Liver (tissue), 9 donors: Measurements from ENCODE around the gene EFS. TPM values are rescaled to one million over a fixed set of nuclear protein-coding genes. Genes with fewer than 3 reads are reported as not detected.
A peak's percentile ranks its signal among the peaks of the same experiment; 100 is the strongest.

Experiments used
- DNase-seq: peaks from one replicate; pipeline ENCODE4 v3.0.0-alpha.2; 2017; ENCODE audit warnings: low spot score
- H3K27ac ChIP-seq, 2 donors: one replicate each; pipeline ENCODE4 v1.7.0; 2013; ENCODE audit warnings: inconsistent platforms in 2 of 2, low read length in 2 of 2, control low read depth in 1 of 2, low read depth in 1 of 2, mild to moderate bottlenecking in 1 of 2
- H3K27me3 ChIP-seq, 4 donors: one replicate each; pipeline versions ENCODE4 v1.6.1 to v1.7.0; 2013; ENCODE audit warnings: low read length in 3 of 4, inconsistent platforms in 1 of 4, mild to moderate bottlenecking in 1 of 4, moderate library complexity in 1 of 4; ENCODE audit not compliant: control insufficient read depth in 4 of 4, insufficient read depth in 4 of 4
- H3K36me3 ChIP-seq, 4 donors: one replicate each; pipeline versions ENCODE4 v1.6.1 to v1.7.0; 2013; ENCODE audit warnings: low read length in 3 of 4, mild to moderate bottlenecking in 3 of 4, low read depth in 1 of 4, moderate library complexity in 1 of 4; ENCODE audit not compliant: control insufficient read depth in 4 of 4, insufficient read depth in 3 of 4
- H3K4me1 ChIP-seq, 4 donors: one replicate each; pipeline versions ENCODE4 v1.6.1 to v1.7.0; 2013; ENCODE audit warnings: low read length in 3 of 4, mild to moderate bottlenecking in 3 of 4, moderate library complexity in 1 of 4; ENCODE audit not compliant: control insufficient read depth in 4 of 4, insufficient read depth in 4 of 4
- H3K4me3 ChIP-seq, 3 donors: one replicate each; pipeline versions ENCODE4 v1.6.1 to v1.7.0; 2013; ENCODE audit warnings: low read length in 3 of 3, control low read depth in 1 of 3, low read depth in 1 of 3, mild to moderate bottlenecking in 1 of 3
- H3K9ac ChIP-seq, 2 donors: one replicate each; pipeline ENCODE4 v1.7.0; 2013; ENCODE audit warnings: low read length in 2 of 2, mild to moderate bottlenecking in 2 of 2, moderate library complexity in 2 of 2, control low read depth in 1 of 2, low read depth in 1 of 2
- H3K9me3 ChIP-seq, 4 donors: one replicate each; pipeline versions ENCODE4 v1.6.1 to v1.7.0; 2013; ENCODE audit warnings: low read length in 3 of 4; ENCODE audit not compliant: control insufficient read depth in 4 of 4
- EGR1 ChIP-seq, 2 donors: IDR thresholded peaks; 2 replicates each; pipeline ENCODE4 v1.6.1; 2016 to 2018; ENCODE audit warnings: antibody characterized with exemption in 2 of 2, low read depth in 2 of 2
- FOXA1 ChIP-seq: IDR thresholded peaks from 2 replicates; pipeline ENCODE4 v1.6.1; 2016; ENCODE audit warnings: antibody characterized with exemption
- GABPA ChIP-seq, 2 donors: IDR thresholded peaks in 1 of 2; conservative IDR thresholded peaks in 1 of 2; 2 replicates each; pipeline ENCODE4 v1.6.1; 2016; ENCODE audit warnings: antibody characterized with exemption in 2 of 2, mild to moderate bottlenecking in 1 of 2, moderate library complexity in 1 of 2
- HNF4A ChIP-seq, 2 donors: conservative IDR thresholded peaks; 2 replicates each; pipeline ENCODE4 v1.6.1; 2016; ENCODE audit warnings: antibody characterized with exemption in 2 of 2, mild to moderate bottlenecking in 2 of 2
- HNF4G ChIP-seq: IDR thresholded peaks from 2 replicates; pipeline ENCODE4 v1.6.1; 2016; ENCODE audit warnings: antibody characterized with exemption
- NR2F2 ChIP-seq: IDR thresholded peaks from 2 replicates; pipeline ENCODE4 v1.6.1; 2016; ENCODE audit warnings: antibody characterized with exemption
- RAD21 ChIP-seq, 2 donors: IDR thresholded peaks; 2 replicates each; pipeline ENCODE4 v1.6.1; 2016; ENCODE audit warnings: antibody characterized with exemption in 2 of 2, mild to moderate bottlenecking in 2 of 2
- RXRA ChIP-seq, 2 donors: IDR thresholded peaks; 2 replicates each; pipeline ENCODE4 v1.6.1; 2017 to 2018; ENCODE audit warnings: antibody characterized with exemption in 2 of 2, mild to moderate bottlenecking in 1 of 2
- SP1 ChIP-seq: IDR thresholded peaks from 2 replicates; pipeline ENCODE4 v1.6.1; 2018; ENCODE audit warnings: antibody characterized with exemption, mild to moderate bottlenecking
- TAF1 ChIP-seq: conservative IDR thresholded peaks from 2 replicates; pipeline ENCODE4 v1.6.1; 2016; ENCODE audit warnings: antibody characterized with exemption, mild to moderate bottlenecking
- WGBS: extraction: QIAGEN DNeasy Blood & Tissue Kit; methylation state at CpG from one replicate; pipeline ENCODE4 v1.1.7; 2013; 5-methylcytosine and 5-hydroxymethylcytosine counted together
- polyA plus RNA-seq, 2 donors: library from polyadenylated mRNA; stranded (reverse) in 1 of 2; unstranded in 1 of 2; fragments of 200-250 nt in 1 of 2; fragments of >200 nt in 1 of 2; fragmentation: Nextera tagmentation in 1 of 2; extraction: Ambion mirVana in 1 of 2; gene quantifications; one replicate each; pipeline versions ENCODE4 v1.2.1 to v1.2.3, GENCODE V29; 2013 to 2015
- total RNA-seq, 2 donors: library from RNA; depleted of rRNA; stranded (reverse); fragments of >200 nt; gene quantifications; one replicate each; pipeline ENCODE4 v1.2.3, GENCODE V29; 2014
- TF ChIP-seq, protein P1 (sequence below): fragments of 150-350 bp; IDR thresholded peaks from 2 replicates; pipeline ENCODE4 v1.5.1; 2017; ENCODE audit warnings: improper control_type of control experiment, low read depth, low read length; ENCODE audit not compliant: missing input control
- TF ChIP-seq, protein P2 (sequence below): IDR thresholded peaks from 2 replicates; pipeline ENCODE4 v1.6.1; 2016; ENCODE audit warnings: antibody characterized with exemption
- TF ChIP-seq, protein P3 (sequence below): IDR thresholded peaks from 2 replicates; pipeline ENCODE4 v1.6.1; 2016; ENCODE audit warnings: antibody characterized with exemption, mild to moderate bottlenecking
- TF ChIP-seq, protein P4 (sequence below): IDR thresholded peaks from 2 replicates; pipeline ENCODE4 v1.6.1; 2016; ENCODE audit warnings: antibody characterized with exemption
- donor health status: healthy.
- donor health status: healthy.
- donor health status: healthy.
- donor health status: healthy.
- donor health status: healthy.

Gene EFS, protein sequence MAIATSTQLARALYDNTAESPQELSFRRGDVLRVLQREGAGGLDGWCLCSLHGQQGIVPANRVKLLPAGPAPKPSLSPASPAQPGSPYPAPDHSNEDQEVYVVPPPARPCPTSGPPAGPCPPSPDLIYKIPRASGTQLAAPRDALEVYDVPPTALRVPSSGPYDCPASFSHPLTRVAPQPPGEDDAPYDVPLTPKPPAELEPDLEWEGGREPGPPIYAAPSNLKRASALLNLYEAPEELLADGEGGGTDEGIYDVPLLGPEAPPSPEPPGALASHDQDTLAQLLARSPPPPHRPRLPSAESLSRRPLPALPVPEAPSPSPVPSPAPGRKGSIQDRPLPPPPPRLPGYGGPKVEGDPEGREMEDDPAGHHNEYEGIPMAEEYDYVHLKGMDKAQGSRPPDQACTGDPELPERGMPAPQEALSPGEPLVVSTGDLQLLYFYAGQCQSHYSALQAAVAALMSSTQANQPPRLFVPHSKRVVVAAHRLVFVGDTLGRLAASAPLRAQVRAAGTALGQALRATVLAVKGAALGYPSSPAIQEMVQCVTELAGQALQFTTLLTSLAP
- total RNA-seq = under 1 TPM; 0.42 to 0.67 TPM
- under 1 TPM; 0.10 to 0.69 TPM for polyA plus RNA-seq

DNA sequence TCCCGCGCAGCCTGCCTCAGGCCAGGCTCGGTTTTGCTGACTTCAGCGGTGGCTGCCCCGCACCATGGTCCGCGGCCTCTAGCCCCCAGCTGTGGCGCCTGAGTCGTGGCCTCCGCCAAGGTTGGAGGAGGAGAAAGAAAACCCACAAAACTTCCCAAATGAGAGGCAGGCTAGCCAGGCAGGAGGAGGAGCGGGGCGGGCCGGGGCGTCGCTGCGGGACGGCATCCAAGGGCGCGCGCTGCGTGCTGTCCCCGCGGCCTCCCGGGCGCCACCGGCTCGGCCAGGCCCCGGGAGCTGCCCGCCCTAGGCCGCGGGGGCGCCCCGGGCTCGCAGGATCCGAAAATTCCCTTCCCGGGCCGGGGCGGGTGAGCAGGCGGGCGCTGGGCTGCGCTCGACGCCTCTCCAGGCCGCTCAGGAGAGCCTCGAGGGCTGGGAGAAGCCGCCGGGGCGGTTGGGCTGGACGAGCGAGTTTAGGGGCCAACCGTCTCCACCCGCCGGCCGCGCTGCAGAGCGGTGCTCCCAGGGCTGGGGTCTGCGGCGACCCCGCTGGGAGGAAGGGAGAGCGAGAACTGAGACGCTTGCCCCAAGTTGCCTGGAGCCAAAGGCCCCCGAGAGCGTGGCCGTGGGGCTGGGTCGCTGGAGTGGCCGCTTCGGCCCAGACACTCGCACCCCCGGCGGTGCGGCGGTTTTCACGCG lies at the start of gene EFS:
Gene EFS (minus strand): TSS at position 137 of the 696 bp plus-strand sequence. CDS start 147 bp downstream, outside the sequence.
- peaks cover 2 to 12% (median 9%) of the 10 kb centered on the region in 4 donors for H3K4me1 ChIP-seq
- H3K9ac ChIP-seq = no peak within 1 kb of the TSS
- TF ChIP-seq EGR1 (IDR thresholded peaks at IDR 0.05; ENCODE audit: low read depth in 2 of 2) (no peak), HNF4A (conservative IDR thresholded peaks at IDR 0.05) (no peak), TAF1 (no peak), FOXA1 (no peak), GABPA (IDR thresholded peaks at IDR 0.05 in 1 of 2, conservative IDR thresholded peaks at IDR 0.05 in 1 of 2) (no peak), RAD21 (IDR thresholded peaks at IDR 0.05) (no peak), HNF4G (no peak), RXRA (IDR thresholded peaks at IDR 0.05) (no peak), NR2F2 (no peak), SP1 (no peak)
- TF ChIP-seq, protein P1, sequence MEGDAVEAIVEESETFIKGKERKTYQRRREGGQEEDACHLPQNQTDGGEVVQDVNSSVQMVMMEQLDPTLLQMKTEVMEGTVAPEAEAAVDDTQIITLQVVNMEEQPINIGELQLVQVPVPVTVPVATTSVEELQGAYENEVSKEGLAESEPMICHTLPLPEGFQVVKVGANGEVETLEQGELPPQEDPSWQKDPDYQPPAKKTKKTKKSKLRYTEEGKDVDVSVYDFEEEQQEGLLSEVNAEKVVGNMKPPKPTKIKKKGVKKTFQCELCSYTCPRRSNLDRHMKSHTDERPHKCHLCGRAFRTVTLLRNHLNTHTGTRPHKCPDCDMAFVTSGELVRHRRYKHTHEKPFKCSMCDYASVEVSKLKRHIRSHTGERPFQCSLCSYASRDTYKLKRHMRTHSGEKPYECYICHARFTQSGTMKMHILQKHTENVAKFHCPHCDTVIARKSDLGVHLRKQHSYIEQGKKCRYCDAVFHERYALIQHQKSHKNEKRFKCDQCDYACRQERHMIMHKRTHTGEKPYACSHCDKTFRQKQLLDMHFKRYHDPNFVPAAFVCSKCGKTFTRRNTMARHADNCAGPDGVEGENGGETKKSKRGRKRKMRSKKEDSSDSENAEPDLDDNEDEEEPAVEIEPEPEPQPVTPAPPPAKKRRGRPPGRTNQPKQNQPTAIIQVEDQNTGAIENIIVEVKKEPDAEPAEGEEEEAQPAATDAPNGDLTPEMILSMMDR = no peak
- TF ChIP-seq, protein P2, sequence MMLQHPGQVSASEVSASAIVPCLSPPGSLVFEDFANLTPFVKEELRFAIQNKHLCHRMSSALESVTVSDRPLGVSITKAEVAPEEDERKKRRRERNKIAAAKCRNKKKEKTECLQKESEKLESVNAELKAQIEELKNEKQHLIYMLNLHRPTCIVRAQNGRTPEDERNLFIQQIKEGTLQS = no peak
- TF ChIP-seq, protein P3, sequence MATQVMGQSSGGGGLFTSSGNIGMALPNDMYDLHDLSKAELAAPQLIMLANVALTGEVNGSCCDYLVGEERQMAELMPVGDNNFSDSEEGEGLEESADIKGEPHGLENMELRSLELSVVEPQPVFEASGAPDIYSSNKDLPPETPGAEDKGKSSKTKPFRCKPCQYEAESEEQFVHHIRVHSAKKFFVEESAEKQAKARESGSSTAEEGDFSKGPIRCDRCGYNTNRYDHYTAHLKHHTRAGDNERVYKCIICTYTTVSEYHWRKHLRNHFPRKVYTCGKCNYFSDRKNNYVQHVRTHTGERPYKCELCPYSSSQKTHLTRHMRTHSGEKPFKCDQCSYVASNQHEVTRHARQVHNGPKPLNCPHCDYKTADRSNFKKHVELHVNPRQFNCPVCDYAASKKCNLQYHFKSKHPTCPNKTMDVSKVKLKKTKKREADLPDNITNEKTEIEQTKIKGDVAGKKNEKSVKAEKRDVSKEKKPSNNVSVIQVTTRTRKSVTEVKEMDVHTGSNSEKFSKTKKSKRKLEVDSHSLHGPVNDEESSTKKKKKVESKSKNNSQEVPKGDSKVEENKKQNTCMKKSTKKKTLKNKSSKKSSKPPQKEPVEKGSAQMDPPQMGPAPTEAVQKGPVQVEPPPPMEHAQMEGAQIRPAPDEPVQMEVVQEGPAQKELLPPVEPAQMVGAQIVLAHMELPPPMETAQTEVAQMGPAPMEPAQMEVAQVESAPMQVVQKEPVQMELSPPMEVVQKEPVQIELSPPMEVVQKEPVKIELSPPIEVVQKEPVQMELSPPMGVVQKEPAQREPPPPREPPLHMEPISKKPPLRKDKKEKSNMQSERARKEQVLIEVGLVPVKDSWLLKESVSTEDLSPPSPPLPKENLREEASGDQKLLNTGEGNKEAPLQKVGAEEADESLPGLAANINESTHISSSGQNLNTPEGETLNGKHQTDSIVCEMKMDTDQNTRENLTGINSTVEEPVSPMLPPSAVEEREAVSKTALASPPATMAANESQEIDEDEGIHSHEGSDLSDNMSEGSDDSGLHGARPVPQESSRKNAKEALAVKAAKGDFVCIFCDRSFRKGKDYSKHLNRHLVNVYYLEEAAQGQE = no peak
- TF ChIP-seq, protein P4, sequence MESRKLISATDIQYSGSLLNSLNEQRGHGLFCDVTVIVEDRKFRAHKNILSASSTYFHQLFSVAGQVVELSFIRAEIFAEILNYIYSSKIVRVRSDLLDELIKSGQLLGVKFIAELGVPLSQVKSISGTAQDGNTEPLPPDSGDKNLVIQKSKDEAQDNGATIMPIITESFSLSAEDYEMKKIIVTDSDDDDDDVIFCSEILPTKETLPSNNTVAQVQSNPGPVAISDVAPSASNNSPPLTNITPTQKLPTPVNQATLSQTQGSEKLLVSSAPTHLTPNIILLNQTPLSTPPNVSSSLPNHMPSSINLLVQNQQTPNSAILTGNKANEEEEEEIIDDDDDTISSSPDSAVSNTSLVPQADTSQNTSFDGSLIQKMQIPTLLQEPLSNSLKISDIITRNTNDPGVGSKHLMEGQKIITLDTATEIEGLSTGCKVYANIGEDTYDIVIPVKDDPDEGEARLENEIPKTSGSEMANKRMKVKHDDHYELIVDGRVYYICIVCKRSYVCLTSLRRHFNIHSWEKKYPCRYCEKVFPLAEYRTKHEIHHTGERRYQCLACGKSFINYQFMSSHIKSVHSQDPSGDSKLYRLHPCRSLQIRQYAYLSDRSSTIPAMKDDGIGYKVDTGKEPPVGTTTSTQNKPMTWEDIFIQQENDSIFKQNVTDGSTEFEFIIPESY = no peak
- H3K36me3 ChIP-seq = no peaks in the 10 kb centered on the region
- H3K9me3 ChIP-seq = no peaks in the 10 kb centered on the region
- H3K4me3 ChIP-seq = peak within 1 kb of the TSS in 1 of 3 donors; percentile 37
- WGBS = 3% methylated on average over 74 of the region's 74 CpGs
- peaks cover 0 to 8% (median 6%) of the 10 kb centered on the region in 4 donors for H3K27me3 ChIP-seq
- DNase-seq = no peak
- peak within 1 kb of the TSS; percentile 54 to 62 for H3K27ac ChIP-seq
